22Rv1 (cell line): ENCODE measurements around the gene AGT.

Experiments used
- CTCF ChIP-seq: fragments of 450-650 bp; IDR thresholded peaks from 2 replicates; pipeline ENCODE4 v1.5.1; 2017; ENCODE audit warnings: mild to moderate bottlenecking
- ZFX ChIP-seq: fragments of 450-650 bp; IDR thresholded peaks from 2 replicates; pipeline ENCODE4 v1.6.1; 2017; ENCODE audit warnings: antibody characterized with exemption, borderline replicate concordance

GRCh38 chr1:230669543-230669942 is 44.4 kb downstream of the AGT start:
- TF ChIP-seq CTCF (no peak), ZFX (no peak)
